Muscle of arm (tissue), 12 donors: ENCODE data around the gene OVCA2. TPM values are rescaled to one million over a fixed set of nuclear protein-coding genes. Genes with fewer than 3 reads are reported as not detected.

ENCODE experiments used
- DNase-seq: peaks from one replicate; pipeline ENCODE4 v3.0.0-alpha.2; 2013
- polyA plus RNA-seq, 12 donors: library from polyadenylated mRNA; unstranded; fragments of 120-200 nt; gene quantifications; one replicate each; pipeline ENCODE4 v1.2.1, GENCODE V29; 2013; ENCODE audit not compliant: insufficient read length in 12 of 12

OVCA2 gene
- polyA plus RNA-seq, 12 donors, result 7.8 to 12.7 (median 10.2) TPM; not detected in 2

DNA sequence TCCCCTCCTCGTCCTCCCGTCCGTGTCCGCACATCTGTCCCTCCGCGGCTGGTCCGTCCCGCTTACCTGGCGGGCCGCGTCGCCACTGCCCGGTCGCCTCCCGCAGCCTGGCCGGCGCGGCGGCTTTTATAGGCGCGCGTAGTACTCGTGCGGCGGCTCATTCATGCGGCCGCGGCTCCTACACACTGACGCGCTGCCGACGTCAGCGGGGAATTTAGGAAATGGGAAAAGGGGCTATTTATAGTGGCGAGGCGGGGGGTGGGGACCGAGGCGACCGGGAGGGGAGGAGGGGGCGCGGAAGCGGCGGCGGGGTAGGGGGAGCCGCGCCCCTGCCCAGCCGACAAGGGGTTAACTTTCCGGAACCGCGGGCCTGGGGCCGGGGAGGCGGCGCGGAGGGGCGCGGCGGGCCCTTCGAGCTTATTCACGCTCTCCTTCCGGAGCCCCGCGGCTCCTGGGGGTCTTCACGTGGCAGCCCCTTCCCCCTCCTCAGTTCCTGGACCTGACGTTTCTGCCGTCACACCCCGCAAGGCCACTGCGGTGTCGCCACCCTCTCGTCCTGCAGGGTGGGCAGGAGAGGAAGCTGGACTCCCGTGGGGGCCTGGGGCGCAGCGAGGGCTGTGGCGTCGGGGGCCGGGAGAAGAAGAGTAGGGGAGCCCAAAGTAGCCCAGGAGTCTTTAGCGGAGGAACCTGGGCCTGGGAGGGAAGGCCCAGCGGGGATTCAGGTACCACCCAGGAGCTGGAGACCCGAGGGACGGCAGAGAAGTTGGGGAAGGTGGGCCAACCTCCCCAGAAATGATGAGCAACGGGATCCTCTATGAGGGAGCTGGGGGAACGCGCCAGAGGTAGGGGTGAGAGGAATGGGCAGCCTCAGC lies 9.5 kb downstream of the OVCA2 start:
- DNase-seq, result no peak

DNA sequence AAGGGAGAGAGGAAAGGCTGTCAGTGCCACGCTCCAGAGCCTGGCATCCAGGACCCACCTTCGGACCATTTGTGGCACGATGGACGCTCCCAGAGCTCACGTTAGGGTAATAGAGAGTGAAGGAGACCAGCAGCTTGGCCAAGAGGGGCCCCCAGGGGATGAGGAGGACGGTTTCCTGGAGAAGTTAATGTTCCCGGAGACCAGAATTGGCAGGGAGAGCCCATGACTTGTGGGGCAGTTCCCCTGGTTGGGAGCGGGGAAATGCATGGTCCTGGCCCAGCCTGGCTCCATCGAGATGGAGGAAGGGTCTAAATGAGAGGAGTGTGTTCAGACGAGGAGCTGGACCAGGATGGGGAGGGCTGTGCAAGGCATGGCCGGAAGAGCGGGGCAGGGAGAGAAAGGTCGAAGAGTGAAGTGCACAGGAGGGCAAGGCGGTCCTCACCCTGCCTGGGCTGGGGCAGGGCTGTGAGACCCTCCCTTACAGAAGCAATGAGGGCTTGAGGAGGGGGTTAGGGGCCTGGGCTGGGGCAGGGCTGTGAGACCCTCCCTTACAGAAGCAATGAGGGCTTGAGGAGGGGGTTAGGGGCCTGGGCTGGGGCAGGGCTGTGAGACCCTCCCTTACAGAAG lies 10.2 kb downstream of the OVCA2 start:
- no peak for DNase-seq

DNA sequence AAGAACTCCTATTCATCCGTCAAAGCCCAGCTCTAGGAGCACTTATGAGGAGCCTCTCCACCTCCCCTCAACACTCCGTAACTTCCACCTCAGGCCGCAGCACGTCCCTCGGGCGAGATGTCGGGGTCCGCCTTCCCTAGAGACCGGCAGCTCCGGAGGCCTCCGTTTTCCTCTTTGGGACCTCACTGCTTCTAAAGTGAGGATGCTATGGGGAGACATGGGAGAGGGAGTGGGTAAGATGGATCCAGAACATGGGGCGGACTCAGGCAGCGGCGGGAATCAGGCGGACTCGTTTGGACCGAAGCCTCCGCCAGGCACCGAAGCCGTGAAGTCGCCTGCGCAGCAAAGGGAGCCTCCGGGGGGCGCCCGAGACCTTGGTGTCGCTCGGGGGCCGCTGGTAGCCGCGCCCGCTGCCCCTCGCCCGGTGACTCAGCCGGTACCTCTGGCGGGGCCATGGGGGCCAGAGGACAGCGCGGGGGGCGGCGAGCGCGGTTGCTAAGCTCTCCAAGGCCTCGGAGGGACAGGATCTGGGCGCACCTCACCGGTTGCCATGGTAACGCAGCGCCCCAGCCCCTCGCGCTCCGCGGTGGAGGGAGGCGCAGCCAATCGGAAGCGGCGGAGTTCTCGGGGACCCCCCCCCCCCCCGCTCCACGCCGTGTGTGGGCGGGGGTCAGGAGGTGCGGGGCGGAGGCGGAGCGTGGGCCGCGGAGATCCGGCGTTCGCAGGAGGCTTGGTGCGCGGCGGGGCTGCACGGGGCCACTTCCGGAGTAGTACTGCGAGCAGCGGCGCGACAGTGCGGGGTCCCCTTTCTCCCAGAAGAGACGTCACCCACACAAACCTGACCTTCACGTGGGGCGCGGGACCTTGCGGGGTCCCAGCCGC lies 11.8 kb downstream of the OVCA2 start:
- DNase-seq, result peak; percentile 63

DNA sequence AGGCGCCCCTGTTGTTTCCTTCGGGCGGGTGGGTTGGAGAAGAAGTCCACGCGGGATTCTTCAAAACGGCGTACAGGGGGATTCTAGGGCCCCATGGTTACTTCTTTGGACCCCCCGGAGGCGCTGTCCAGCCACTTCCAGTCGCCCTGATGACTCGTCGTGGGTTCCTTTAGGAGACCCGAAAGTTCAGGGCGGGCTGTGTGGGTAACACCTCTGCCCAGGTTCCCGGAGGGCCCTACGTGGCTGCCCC lies 12.4 kb downstream of the OVCA2 start:
- no peak for DNase-seq

DNA sequence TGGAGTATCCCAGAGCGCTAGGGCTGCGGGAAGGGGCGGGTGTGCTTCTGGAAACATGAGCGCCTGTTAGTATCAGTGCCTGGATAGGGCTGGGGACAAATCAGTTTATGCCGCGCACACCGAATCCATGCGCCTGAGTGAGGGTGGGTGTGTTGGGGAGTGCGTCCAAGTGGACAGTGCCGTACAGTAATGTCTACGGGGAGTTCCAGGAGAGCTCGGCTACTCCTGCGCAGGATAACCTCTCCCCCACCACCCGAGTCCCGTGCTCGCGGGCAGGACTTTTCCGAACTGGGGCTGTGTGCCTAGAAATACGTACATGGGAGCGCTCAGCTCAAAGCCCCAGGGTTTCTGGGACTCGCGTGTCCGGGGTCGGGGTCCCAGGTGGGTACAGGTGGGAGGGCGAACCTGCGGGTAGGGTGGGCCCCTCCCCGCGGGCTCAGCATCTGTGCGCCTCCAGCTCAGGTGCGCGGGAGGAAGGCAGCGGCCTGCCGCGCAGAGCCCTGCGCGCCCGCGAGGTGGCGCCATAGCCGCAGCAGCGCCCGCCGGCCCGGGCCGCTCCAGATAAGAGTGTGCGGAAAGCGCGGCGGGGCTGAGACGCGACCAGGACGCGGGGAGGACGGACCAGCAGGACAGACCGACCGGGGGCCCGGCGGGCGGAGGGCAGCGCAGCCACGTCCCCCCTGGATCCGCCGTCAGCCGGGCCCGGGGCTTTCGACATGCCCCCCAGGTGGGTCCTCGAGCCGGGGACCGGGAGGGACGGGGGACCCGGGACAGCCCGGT lies 12.9 kb downstream of the OVCA2 start, which contains the start of gene HIC1:
Gene HIC1, plus strand, starts transcription at position 592 of the 780 bp plus-strand sequence. CDS start 1,588 bp downstream, outside the sequence.
- DNase-seq, result peak; percentile 79

DNA sequence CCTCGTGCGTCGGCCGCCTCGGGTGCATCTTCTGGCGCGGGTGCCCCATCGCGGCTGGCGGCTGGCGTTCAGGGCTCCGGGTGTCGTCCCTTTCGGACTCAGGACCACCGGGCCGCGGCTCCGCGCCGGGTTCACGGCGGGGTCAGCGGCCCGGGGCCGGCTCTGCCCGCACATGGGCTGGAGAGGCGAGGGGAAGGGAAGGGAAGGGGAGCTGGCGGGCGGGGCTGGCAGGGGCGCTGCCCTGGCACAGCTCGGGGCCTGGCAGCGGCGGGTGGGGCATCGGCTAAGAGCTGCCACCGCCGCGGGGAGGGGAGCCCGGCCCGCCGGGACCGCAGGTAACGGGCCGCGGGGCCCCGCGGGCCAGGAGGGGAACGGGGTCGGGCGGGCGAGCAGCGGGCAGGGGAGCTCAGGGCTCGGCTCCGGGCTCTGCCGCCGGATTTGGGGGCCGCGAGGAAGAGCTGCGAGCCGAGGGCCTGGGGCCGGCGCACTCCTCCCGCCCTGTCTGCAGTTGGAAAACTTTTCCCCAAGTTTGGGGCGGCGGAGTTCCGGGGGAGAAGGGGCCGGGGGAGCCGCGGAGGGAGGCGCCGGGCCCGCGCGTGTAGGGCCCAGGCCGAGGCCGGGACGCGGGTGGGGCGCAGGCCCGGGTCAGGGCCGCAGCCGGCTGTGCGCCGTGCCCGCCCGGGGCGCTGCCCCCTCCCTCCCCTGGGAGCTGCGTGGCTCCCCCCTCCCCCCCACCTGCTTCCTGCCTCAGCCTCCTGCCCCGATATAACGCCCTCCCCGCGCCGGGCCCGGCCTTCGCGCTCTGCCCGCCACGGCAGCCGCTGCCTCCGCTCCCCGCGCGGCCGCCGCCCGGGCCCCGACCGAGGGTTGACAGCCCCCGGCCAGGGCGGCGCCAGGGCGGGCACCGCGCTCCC lies 13.7 kb downstream of the OVCA2 start:
- no peak for DNase-seq

DNA sequence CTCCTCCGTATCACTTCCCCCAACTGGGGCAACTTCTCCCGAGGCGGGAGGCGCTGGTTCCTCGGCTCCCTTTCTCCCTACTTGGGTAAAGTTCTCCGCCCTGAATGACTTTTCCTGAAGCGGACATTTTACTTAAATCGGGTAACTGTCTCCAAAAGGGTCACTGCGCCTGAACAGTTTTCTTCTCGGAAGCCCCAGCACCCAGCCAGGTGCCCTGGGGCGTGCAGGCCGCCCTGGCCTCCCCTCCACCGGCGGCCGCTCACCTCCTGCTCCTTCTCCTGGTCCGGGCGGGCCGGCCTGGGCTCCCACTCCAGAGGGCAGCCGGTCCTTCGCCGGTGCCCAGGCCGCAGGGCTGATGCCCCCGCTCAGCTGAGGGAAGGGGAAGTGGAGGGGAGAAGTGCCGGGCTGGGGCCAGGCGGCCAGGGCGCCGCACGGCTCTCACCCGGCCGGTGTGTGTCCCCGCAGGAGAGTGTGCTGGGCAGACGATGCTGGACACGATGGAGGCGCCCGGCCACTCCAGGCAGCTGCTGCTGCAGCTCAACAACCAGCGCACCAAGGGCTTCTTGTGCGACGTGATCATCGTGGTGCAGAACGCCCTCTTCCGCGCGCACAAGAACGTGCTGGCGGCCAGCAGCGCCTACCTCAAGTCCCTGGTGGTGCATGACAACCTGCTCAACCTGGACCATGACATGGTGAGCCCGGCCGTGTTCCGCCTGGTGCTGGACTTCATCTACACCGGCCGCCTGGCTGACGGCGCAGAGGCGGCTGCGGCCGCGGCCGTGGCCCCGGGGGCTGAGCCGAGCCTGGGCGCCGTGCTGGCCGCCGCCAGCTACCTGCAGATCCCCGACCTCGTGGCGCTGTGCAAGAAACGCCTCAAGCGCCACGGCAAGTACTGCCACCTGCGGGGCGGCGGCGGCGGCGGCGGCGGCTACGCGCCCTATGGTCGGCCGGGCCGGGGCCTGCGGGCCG lies 14.7 kb downstream of the OVCA2 start:
- peak; percentile 49 for DNase-seq

DNA sequence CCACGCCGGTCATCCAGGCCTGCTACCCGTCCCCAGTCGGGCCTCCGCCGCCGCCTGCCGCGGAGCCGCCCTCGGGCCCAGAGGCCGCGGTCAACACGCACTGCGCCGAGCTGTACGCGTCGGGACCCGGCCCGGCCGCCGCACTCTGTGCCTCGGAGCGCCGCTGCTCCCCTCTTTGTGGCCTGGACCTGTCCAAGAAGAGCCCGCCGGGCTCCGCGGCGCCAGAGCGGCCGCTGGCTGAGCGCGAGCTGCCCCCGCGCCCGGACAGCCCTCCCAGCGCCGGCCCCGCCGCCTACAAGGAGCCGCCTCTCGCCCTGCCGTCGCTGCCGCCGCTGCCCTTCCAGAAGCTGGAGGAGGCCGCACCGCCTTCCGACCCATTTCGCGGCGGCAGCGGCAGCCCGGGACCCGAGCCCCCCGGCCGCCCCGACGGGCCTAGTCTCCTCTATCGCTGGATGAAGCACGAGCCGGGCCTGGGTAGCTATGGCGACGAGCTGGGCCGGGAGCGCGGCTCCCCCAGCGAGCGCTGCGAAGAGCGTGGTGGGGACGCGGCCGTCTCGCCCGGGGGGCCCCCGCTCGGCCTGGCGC lies 15.4 kb downstream of the OVCA2 start:
- no peak for DNase-seq

DNA sequence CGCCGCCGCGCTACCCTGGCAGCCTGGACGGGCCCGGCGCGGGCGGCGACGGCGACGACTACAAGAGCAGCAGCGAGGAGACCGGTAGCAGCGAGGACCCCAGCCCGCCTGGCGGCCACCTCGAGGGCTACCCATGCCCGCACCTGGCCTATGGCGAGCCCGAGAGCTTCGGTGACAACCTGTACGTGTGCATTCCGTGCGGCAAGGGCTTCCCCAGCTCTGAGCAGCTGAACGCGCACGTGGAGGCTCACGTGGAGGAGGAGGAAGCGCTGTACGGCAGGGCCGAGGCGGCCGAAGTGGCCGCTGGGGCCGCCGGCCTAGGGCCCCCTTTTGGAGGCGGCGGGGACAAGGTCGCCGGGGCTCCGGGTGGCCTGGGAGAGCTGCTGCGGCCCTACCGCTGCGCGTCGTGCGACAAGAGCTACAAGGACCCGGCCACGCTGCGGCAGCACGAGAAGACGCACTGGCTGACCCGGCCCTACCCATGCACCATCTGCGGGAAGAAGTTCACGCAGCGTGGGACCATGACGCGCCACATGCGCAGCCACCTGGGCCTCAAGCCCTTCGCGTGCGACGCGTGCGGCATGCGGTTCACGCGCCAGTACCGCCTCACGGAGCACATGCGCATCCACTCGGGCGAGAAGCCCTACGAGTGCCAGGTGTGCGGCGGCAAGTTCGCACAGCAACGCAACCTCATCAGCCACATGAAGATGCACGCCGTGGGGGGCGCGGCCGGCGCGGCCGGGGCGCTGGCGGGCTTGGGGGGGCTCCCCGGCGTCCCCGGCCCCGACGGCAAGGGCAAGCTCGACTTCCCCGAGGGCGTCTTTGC lies 16.2 kb downstream of the OVCA2 start:
- no peak for DNase-seq

DNA sequence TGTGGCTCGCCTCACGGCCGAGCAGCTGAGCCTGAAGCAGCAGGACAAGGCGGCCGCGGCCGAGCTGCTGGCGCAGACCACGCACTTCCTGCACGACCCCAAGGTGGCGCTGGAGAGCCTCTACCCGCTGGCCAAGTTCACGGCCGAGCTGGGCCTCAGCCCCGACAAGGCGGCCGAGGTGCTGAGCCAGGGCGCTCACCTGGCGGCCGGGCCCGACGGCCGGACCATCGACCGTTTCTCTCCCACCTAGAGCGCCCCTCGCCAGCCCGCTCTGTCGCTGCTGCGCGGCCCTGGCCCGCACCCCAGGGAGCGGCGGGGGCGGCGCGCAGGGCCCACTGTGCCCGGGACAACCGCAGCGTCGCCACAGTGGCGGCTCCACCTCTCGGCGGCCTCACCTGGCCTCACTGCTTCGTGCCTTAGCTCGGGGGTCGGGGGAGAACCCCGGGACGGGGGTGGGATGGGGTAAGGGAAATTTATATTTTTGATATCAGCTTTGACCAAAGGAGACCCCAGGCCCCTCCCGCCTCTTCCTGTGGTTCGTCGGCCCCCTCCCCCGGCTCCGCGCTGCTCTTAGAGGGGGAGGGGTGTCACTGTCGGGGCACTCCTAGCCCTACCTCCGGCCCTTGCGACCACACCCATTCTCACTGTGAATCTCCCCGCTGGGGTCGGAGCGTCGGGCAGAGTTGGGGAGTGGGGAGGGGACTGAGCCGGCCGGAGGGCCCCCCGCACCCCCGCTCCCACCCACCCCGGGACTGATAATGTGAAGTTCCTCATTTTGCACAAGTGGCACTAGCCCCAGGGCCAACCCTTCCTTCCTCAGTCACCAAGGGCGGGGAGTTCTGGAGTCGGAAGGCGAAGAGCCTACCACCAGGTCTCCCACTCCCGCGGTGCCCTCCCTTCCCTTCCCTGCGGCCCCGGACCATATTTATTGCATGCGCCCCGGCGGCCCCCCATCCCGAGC lies 17.0 kb downstream of the OVCA2 start:
- peak; percentile 74 for DNase-seq

DNA sequence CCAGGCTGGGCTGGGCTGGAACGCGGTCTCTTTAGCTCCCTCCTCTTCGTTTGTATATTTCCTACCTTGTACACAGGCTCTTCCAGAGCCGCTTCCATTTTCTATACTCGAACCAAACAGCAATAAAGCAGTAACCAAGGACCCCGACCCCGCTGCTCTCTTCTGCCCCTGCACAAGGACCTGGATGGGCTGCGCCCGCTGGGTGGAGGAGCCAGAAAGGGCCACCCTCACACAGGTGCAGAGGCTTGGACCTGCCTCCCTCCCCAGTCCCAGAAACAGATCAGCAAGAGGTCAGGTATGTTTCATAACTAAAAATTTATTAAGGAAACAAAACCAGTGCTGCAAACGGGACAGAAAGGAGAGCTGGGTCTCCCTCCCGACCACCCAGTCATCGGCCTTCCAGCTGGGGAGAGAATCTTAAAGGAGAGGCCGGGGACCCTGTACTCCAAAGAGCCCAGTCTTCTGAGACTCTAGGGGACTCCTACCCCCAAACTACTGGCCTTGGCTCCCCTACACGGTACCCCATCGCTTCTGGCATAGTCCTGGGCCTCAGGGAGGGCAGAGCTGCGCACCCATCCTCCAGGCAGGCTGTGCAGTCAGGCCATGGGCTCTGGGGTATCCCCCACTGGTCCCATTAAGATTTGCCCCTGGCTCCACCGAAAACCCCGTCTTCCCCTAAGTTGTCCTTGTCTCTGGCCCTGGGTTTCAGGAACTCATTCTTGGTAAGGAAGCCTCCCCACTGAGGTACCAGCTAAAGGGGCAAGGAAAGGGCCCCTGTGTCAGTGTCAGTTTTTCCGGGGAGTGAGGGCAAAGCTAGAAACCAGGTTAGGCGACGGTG lies 17.9 kb downstream of the OVCA2 start:
- DNase-seq, result no peak

DNA sequence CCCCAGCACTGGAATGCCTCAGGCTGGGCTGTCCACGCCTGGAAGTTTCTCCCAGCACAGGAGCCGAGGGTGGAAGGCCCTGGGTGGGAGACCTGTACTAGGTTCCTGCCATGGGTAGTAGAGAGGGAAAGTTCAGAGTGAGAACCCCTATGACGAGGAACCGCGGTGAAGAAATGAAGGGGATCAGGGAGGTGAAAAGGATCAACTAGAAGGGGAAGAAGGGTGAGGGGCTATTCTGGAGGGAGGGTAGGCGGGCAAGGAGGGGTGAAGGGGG lies 18.5 kb downstream of the OVCA2 start:
- DNase-seq, result no peak

DNA sequence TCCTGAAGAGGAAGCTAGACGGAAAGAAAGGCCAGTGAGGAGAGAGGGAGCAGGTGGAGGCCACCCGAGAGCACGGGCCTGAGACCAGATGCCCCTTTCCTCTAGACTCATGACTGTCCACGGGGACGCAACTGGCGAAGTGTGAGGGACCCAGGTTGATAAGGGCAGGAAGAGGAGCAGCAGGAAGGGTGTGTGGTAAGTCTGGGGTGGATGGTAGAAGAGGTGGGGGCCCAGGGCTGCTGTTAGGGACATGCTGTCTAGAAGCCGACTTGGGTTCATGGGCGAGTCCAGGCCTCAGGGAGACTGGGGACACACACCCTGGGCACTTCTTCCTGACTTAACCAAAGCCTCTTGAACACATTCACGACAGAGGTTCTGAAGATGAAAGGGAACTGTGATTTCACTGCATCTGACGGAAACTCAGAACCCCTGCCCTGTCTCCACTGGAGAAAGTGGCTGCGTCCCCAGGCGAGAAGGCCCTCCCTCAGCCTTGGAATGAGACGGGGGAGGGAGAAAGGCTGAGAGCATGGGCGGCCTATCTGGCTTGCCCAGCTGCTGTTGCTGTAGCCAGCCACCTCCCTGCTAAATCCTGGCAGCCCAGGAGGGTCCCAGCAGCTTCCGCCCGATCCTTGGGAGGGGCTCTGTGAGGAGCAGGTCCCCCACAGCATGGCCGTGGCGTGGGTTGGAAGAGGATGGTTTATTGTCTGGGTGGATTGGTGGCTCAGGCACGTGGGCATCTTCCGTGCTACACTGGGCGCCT lies 19.0 kb downstream of the OVCA2 start:
- peak; percentile 42 for DNase-seq

DNA sequence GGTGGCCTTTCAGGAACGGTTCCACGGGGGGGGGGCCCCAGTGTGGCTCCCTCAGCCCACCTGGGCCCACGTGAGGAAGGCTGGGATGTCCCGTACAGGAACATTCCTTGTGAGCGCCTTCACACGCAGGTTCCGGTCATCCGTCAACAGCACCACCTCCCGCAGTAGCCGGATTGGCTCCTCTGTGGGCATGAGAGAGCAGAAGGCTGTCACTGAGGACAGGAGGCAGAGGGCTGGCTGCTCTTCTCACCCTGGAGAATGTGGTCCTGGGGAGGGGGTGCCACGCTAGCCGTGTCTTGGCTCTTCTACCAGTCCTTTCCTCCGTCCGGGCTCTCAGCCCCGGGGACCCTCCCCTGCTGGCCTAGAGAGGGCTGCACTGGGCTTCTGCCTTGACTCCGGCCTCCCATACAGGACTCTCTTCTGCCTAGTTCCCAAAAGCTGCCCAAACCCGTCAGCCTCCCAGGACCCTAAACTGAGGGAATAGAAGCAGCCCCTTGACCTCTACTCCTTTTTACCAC lies 19.7 kb downstream of the OVCA2 start:
- no peak for DNase-seq

DNA sequence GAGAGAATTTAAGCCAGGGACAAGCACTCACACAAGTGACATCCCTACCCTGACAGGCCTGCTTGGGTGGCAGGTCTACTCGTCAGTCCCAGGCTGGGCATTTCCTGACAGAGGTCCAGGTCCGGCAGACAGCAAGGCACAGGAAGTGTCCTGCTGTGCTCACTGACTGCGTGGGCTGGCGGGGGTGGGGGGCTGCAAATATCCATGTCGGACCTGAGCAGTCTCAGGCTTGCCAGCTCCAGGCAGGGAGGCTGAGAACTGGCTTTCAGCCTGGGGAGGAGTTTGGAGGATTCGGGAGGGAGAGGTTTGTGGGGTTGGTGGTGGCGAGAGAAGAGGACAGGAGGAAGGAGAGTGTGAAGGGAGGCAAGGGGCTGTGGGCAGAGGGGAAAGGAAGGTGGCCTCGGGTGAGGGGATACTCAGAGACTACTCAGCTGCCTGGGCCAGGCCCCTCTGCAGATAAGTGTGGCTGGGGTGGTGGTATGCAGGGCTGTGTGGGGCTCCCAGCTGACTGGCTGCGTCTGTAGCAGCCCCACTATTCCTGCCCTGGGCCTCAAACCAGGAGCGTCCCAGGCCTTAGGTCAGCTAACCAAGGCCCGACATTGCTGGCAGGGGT lies 20.9 kb downstream of the OVCA2 start:
- DNase-seq, result no peak
